H9 (cell line): ENCODE data around the gene DMD. TPM values are rescaled to one million over a fixed set of nuclear protein-coding genes. Genes with fewer than 3 reads are reported as not detected.

Experiments
- DNase-seq: peaks from one replicate; pipeline ENCODE4 v3.0.0-alpha.2; 2017
- H2AFZ ChIP-seq: one replicate; pipeline ENCODE4 v1.6.1; 2013; ENCODE audit warnings: mild to moderate bottlenecking, low read length, control low read depth, moderate library complexity
- H2AK5ac ChIP-seq: 2 replicates; pipeline ENCODE4 v1.6.1; 2013; ENCODE audit warnings: low read length, control low read depth, mixed read lengths; ENCODE audit not compliant: insufficient read length
- H2BK120ac ChIP-seq: one replicate; pipeline ENCODE4 v1.6.1; 2013; ENCODE audit warnings: low read depth, mild to moderate bottlenecking, low read length, control low read depth, inconsistent platforms; ENCODE audit not compliant: poor library complexity, severe bottlenecking
- H2BK12ac ChIP-seq: 2 replicates; pipeline ENCODE4 v1.6.1; 2013; ENCODE audit warnings: low read length, control low read depth, mixed read lengths, low read depth; ENCODE audit not compliant: insufficient read length
- H2BK15ac ChIP-seq: 2 replicates; pipeline ENCODE4 v1.6.1; 2013; ENCODE audit warnings: low read depth, low read length, control low read depth
- H2BK20ac ChIP-seq: one replicate; pipeline ENCODE4 v1.6.1; 2013; ENCODE audit warnings: low read depth, mild to moderate bottlenecking, low read length, control low read depth, inconsistent platforms; ENCODE audit not compliant: poor library complexity, severe bottlenecking
- H2BK5ac ChIP-seq: 2 replicates; pipeline ENCODE4 v1.6.1; 2013; ENCODE audit warnings: low read length, control low read depth, mixed read lengths; ENCODE audit not compliant: insufficient read length
- H3K14ac ChIP-seq: 2 replicates; pipeline ENCODE4 v1.6.1; 2013; ENCODE audit warnings: low read length, control low read depth; ENCODE audit not compliant: insufficient read depth
- H3K18ac ChIP-seq: 2 replicates; pipeline ENCODE4 v1.6.1; 2013; ENCODE audit warnings: low read depth, mild to moderate bottlenecking, mixed read lengths, low read length, control low read depth; ENCODE audit not compliant: insufficient read length
- H3K23ac ChIP-seq: 2 replicates; pipeline ENCODE4 v1.6.1; 2013; ENCODE audit warnings: low read length, control low read depth, mixed read lengths, low read depth; ENCODE audit not compliant: insufficient read length
- H3K23me2 ChIP-seq: 2 replicates; pipeline ENCODE4 v1.6.1; 2013; ENCODE audit warnings: low read depth, mild to moderate bottlenecking, mixed read lengths, low read length, control low read depth; ENCODE audit not compliant: insufficient read length, poor library complexity, severe bottlenecking
- H3K27ac ChIP-seq: 2 replicates; pipeline ENCODE4 v1.5.1; 2013; ENCODE audit warnings: low read length, control low read depth, mixed read lengths, low read depth; ENCODE audit not compliant: insufficient read length
- H3K27me3 ChIP-seq: 2 replicates; pipeline ENCODE4 v1.6.1; 2013; ENCODE audit warnings: low read length, control low read depth, inconsistent platforms; ENCODE audit not compliant: insufficient read depth
- H3K4ac ChIP-seq: 2 replicates; pipeline ENCODE4 v1.6.1; 2013; ENCODE audit warnings: low read depth, mild to moderate bottlenecking, control low read depth, inconsistent platforms, low read length, moderate library complexity
- H3K4me1 ChIP-seq: 2 replicates; pipeline ENCODE4 v1.6.1; 2013; ENCODE audit warnings: low read length, control low read depth, inconsistent platforms; ENCODE audit not compliant: insufficient read depth
- H3K4me2 ChIP-seq: 2 replicates; pipeline ENCODE4 v1.6.1; 2013; ENCODE audit warnings: low read length, control low read depth, mixed read lengths; ENCODE audit not compliant: insufficient read length, insufficient read depth
- H3K56ac ChIP-seq: 2 replicates; pipeline ENCODE4 v1.6.1; 2013; ENCODE audit warnings: low read depth, mild to moderate bottlenecking, mixed read lengths, low read length, control low read depth; ENCODE audit not compliant: insufficient read length
- H3K79me1 ChIP-seq: 2 replicates; pipeline ENCODE4 v1.6.1; 2013; ENCODE audit warnings: low read depth, mild to moderate bottlenecking, moderate library complexity, low read length, control low read depth, inconsistent platforms; ENCODE audit not compliant: insufficient read depth, poor library complexity, severe bottlenecking
- H3K79me2 ChIP-seq: 2 replicates; pipeline ENCODE4 v1.6.1; 2013; ENCODE audit warnings: low read length, control low read depth, inconsistent platforms; ENCODE audit not compliant: insufficient read depth
- H3K9ac ChIP-seq: 2 replicates; pipeline ENCODE4 v1.6.1; 2013; ENCODE audit warnings: low read length, control low read depth, mixed read lengths; ENCODE audit not compliant: insufficient read length; ENCODE audit errors: extremely low read depth
- H3K9me3 ChIP-seq: one replicate; pipeline ENCODE4 v1.6.1; 2013; ENCODE audit warnings: low read depth, low read length, inconsistent platforms; ENCODE audit not compliant: control insufficient read depth
- H3T11ph ChIP-seq: one replicate; pipeline ENCODE4 v1.6.1; 2013; ENCODE audit warnings: mild to moderate bottlenecking, low read length, control low read depth, inconsistent platforms
- H4K20me1 ChIP-seq: one replicate; pipeline ENCODE4 v1.6.1; 2013; ENCODE audit not compliant: control insufficient read depth, insufficient read length, insufficient read depth
- H4K5ac ChIP-seq: 2 replicates; pipeline ENCODE4 v1.6.1; 2013; ENCODE audit warnings: low read depth, mild to moderate bottlenecking, mixed read lengths, low read length, control low read depth; ENCODE audit not compliant: insufficient read length
- H4K8ac ChIP-seq: replicated peaks from 2 replicates; pipeline ENCODE4 v1.6.1; 2013; ENCODE audit warnings: low read length, control low read depth, mixed read lengths, low read depth; ENCODE audit not compliant: insufficient read length
- H4K91ac ChIP-seq: 2 replicates; pipeline ENCODE4 v1.6.1; 2013; ENCODE audit warnings: low read depth, mild to moderate bottlenecking, moderate library complexity, mixed read lengths, low read length, control low read depth; ENCODE audit not compliant: insufficient read length
- H3K27ac Mint-ChIP-seq, 3 experiments: 2 replicates in 2 of 3; 3 replicates in 1 of 3; pipeline ENCODE4 v1.8.0; 2020 to 2021; ENCODE audit warnings: mixed read lengths in 3 of 3, mild to moderate bottlenecking in 1 of 3, moderate library complexity in 1 of 3
- H3K27me3 Mint-ChIP-seq: 2 replicates; pipeline ENCODE4 v1.8.0; 2021; ENCODE audit warnings: low read depth, mild to moderate bottlenecking, moderate library complexity, mixed read lengths
- H3K36me3 Mint-ChIP-seq, 3 experiments: 2 replicates in 2 of 3; 3 replicates in 1 of 3; pipeline ENCODE4 v1.8.0; 2020 to 2021; ENCODE audit warnings: low read depth in 3 of 3, mixed read lengths in 3 of 3; ENCODE audit not compliant: insufficient read depth in 1 of 3
- H3K4me1 Mint-ChIP-seq, 2 experiments: 2 replicates each; pipeline ENCODE4 v1.8.0; 2020; ENCODE audit warnings: mixed read lengths in 2 of 2
- H3K4me3 Mint-ChIP-seq, 2 experiments: 2 replicates in 1 of 2; 3 replicates in 1 of 2; pipeline ENCODE4 v1.8.0; 2020 to 2021; ENCODE audit warnings: mild to moderate bottlenecking in 2 of 2, mixed read lengths in 2 of 2, moderate library complexity in 1 of 2
- H3K9me3 Mint-ChIP-seq, 2 experiments: 2 replicates in 1 of 2; 3 replicates in 1 of 2; pipeline ENCODE4 v1.8.0; 2020; ENCODE audit warnings: mild to moderate bottlenecking in 2 of 2, mixed read lengths in 2 of 2, moderate library complexity in 1 of 2
- WGBS: extraction: QIAGEN DNeasy Blood & Tissue Kit; methylation state at CpG from one replicate; pipeline ENCODE4 v1.1.7; 2013; ENCODE audit warnings: missing lambda C conversion rate, low lambda C conversion rate, mixed read lengths; ENCODE audit not compliant: insufficient read length; ENCODE audit errors: extremely low coverage; 5-methylcytosine and 5-hydroxymethylcytosine counted together
- total RNA-seq: library from RNA; stranded (reverse); gene quantifications from 2 replicates; pipeline ENCODE4 v1.2.1, GENCODE V29; 2021
- TF ChIP-seq, protein P1 (sequence below): fragments of 200-600 bp; sonication (generic); conservative IDR thresholded peaks from 3 replicates; pipeline ENCODE4 v1.8.0; 2021; ENCODE audit warnings: antibody characterized with exemption, mild to moderate bottlenecking

Gene DMD
- total RNA-seq, 1 experiment from 2014 or later, result 3.8 TPM

DNA sequence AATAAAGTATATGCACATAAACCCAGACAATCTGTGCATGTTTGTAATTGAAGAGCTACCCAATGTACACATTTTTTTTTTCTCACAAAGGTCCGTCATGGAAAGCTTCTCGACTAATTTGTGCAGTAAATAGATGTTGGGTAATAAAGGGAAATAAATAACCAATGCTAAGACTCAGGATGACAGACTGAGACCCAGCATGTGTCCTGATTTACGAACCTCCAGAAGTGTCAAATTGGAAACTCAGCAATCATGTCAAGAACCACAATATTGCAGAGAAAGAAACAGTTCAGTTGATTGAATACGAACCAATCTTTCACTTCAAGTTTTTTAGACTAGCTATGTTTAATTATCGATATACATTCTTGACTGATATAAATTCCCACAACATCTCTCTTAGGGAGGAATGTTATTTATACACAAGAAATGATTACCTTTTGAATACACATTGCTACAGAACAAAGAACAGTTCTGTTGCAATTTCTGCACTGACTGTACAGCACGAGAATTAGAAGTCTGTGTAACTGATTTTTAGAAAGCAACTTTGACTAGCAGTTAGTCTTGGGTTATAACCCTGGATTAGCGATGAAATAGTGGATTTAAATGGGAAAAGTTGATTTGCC is 1513.9 kb downstream of the DMD start:
- H2BK15ac ChIP-seq, result no peak overlapping the region
- H3K4ac ChIP-seq, result no peak overlapping the region
- no peak overlapping the region for H2AFZ ChIP-seq
- no peak overlapping the region for H3K4me2 ChIP-seq
- H3K56ac ChIP-seq, result no peak overlapping the region
- H3K23ac ChIP-seq, result no peak overlapping the region
- no peak overlapping the region for H3T11ph ChIP-seq
- H4K20me1 ChIP-seq, result no peaks in the 10 kb centered on the region
- no peak overlapping the region for H2AK5ac ChIP-seq
- H2BK20ac ChIP-seq, result no peak overlapping the region
- Mint-ChIP-seq H3K4me3 (no peak overlapping the region), H3K9me3 (peaks cover 50 to 54% of the 10 kb centered on the region in 2 experiments), H3K27ac (no peak overlapping the region), H3K4me1 (peaks cover 0 to 2% of the 10 kb centered on the region in 2 experiments; a peak in 1 of 4 replicates), H3K27me3 (no peaks in the 10 kb centered on the region), H3K36me3 (peaks cover 0 to 3% (median 2%) of the 10 kb centered on the region in 3 experiments; a peak in 2 of 7 replicates)
- no peak overlapping the region for H3K9ac ChIP-seq
- WGBS, result no CpG with 5 or more reads among the region's 7 CpGs
- no peak for DNase-seq
- no peak overlapping the region for H3K27ac ChIP-seq
- H4K91ac ChIP-seq, result no peak overlapping the region
- H3K9me3 ChIP-seq, result no peaks in the 10 kb centered on the region
- no peaks in the 10 kb centered on the region for H3K23me2 ChIP-seq
- H3K18ac ChIP-seq, result no peak overlapping the region
- no peaks in the 10 kb centered on the region for H3K4me1 ChIP-seq
- no peak overlapping the region for H4K8ac ChIP-seq
- no peak overlapping the region for H2BK120ac ChIP-seq
- H3K79me1 ChIP-seq, result no peaks in the 10 kb centered on the region
- H4K5ac ChIP-seq, result no peak overlapping the region
- H2BK12ac ChIP-seq, result no peak overlapping the region
- H3K14ac ChIP-seq, result no peak overlapping the region
- TF ChIP-seq, protein P1, sequence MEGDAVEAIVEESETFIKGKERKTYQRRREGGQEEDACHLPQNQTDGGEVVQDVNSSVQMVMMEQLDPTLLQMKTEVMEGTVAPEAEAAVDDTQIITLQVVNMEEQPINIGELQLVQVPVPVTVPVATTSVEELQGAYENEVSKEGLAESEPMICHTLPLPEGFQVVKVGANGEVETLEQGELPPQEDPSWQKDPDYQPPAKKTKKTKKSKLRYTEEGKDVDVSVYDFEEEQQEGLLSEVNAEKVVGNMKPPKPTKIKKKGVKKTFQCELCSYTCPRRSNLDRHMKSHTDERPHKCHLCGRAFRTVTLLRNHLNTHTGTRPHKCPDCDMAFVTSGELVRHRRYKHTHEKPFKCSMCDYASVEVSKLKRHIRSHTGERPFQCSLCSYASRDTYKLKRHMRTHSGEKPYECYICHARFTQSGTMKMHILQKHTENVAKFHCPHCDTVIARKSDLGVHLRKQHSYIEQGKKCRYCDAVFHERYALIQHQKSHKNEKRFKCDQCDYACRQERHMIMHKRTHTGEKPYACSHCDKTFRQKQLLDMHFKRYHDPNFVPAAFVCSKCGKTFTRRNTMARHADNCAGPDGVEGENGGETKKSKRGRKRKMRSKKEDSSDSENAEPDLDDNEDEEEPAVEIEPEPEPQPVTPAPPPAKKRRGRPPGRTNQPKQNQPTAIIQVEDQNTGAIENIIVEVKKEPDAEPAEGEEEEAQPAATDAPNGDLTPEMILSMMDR, result no peak
- no peaks in the 10 kb centered on the region for H3K27me3 ChIP-seq
- no peak overlapping the region for H2BK5ac ChIP-seq
- no peaks in the 10 kb centered on the region for H3K79me2 ChIP-seq
